Measurements from ENCODE around the gene FUT9.

The FUT9 gene

GRCh38 chr6:96138406-96138805, 122.6 kb downstream of the FUT9 start:
- TF ChIP-seq, protein P1, sequence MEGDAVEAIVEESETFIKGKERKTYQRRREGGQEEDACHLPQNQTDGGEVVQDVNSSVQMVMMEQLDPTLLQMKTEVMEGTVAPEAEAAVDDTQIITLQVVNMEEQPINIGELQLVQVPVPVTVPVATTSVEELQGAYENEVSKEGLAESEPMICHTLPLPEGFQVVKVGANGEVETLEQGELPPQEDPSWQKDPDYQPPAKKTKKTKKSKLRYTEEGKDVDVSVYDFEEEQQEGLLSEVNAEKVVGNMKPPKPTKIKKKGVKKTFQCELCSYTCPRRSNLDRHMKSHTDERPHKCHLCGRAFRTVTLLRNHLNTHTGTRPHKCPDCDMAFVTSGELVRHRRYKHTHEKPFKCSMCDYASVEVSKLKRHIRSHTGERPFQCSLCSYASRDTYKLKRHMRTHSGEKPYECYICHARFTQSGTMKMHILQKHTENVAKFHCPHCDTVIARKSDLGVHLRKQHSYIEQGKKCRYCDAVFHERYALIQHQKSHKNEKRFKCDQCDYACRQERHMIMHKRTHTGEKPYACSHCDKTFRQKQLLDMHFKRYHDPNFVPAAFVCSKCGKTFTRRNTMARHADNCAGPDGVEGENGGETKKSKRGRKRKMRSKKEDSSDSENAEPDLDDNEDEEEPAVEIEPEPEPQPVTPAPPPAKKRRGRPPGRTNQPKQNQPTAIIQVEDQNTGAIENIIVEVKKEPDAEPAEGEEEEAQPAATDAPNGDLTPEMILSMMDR (IDR thresholded peaks at IDR 0.05): no peak
- TF ChIP-seq ZFX (IDR thresholded peaks at IDR 0.05; ENCODE audit: borderline replicate concordance): no peak
- no peak overlapping the region for H3K27ac ChIP-seq

DNA sequence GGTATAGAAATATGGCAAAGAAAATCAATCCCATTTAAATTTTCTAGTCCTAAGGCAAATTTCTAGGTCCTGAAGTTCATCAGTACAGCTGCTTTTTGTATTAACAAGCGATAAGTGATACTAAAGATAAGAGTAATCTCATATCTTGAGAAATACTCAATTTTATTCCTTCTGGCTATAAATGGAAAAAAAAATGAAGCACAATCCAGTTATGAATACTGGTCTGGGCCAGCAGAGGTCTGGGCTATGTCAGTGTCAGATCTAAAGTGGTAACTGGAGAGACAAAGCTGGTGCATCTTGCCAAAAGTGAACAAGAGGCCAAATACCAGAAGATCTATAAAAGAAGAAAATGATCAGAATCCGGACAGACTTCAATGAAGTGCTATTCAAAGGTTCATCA, 126.4 kb downstream of the FUT9 start:
- TF ChIP-seq, protein P1 (IDR thresholded peaks at IDR 0.05): no peak
- no peak for TF ChIP-seq ZFX (IDR thresholded peaks at IDR 0.05; ENCODE audit: borderline replicate concordance)
- H3K27ac ChIP-seq: no peak overlapping the region

DNA sequence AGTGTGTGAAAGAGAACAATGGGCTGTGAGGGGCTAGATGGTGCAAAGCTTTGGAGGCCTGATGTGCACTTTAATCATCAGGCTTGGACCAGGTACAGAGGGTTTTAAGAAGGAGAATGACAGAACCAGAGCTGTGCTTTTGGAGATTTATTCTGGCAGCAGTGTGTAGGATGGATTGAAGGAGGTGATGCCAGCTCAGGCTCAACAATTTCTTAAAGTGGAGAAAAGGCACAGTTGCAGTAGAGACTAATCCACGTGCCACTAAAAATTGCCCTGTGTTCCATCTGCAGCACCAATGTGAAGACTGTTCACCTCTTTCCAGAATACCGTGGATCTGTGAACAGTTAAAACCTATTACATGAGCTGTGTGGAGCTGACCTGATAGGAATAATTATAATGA, 134.7 kb downstream of the FUT9 start:
- no peak overlapping the region for H3K27ac ChIP-seq
- TF ChIP-seq, protein P1 (IDR thresholded peaks at IDR 0.05): no peak
- TF ChIP-seq ZFX (IDR thresholded peaks at IDR 0.05; ENCODE audit: borderline replicate concordance): no peak

GRCh38 chr6:96151707-96152106, 135.9 kb downstream of the FUT9 start:
- no peak overlapping the region for H3K27ac ChIP-seq
- TF ChIP-seq, protein P1 (IDR thresholded peaks at IDR 0.05): no peak
- no peak for TF ChIP-seq ZFX (IDR thresholded peaks at IDR 0.05; ENCODE audit: borderline replicate concordance)

DNA sequence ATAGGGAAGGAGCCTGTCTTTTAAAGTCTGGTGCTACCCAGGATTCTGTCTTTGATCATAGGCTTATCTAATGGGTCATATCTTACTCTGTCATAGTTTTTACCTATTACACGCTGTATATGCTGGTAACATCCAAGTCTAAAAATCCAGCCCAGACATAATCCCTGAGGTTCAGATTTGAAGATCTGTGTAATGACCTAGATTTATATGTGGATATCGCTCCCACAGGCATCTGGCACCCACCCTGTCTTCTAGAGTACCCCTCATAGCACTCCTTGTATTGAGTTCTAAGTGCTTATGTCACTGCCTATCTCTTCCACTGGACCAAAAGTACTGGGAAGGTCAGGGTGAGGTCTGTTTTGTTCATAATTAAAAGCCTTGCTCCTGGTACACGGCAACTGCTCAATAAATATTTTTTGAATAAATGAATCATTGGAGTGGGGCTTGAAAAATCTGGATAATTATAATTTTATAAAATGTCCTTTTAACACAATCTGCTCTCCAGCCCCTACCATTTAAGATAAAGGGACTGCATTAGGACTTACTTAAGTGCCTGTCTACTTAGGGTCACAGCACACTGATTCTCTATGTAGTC, 136.4 kb downstream of the FUT9 start:
- TF ChIP-seq ZFX (IDR thresholded peaks at IDR 0.05; ENCODE audit: borderline replicate concordance): no peak
- TF ChIP-seq, protein P1 (IDR thresholded peaks at IDR 0.05): no peak
- H3K27ac ChIP-seq: no peak overlapping the region

GRCh38 chr6:96153775-96154174, 138.0 kb downstream of the FUT9 start:
- TF ChIP-seq, protein P1 (IDR thresholded peaks at IDR 0.05): no peak
- no peak overlapping the region for H3K27ac ChIP-seq

DNA sequence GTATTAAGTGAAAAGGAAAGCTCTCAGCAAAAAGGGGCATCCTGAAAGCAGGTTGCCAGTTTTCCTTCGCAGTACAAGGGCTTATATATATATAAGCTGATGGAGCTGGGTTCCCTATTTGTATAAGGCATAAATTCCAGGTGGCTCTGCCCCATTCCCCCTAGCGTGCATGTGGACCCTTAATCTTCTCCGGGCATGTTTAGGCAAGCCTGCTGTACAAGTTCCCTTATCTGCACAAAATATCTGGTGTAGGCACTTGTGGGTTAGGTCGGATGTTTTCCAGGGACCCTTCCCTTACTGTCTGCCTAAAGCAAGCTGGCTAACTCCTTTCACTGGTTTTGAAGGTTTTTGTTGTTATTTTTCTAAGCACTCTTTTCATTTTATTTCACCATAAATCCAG, 140.7 kb downstream of the FUT9 start:
- TF ChIP-seq, protein P1 (IDR thresholded peaks at IDR 0.05): no peak
- TF ChIP-seq ZFX (IDR thresholded peaks at IDR 0.05; ENCODE audit: borderline replicate concordance): no peak
- H3K27ac ChIP-seq: no peak overlapping the region
